Kidney (tissue), 22 donors: ENCODE measurements around the gene TEKT2. TPM values are rescaled to one million over a fixed set of nuclear protein-coding genes. Genes with fewer than 3 reads are reported as not detected.

Experiments
- DNase-seq, 5 donors: peaks; one replicate each; pipeline ENCODE4 v3.0.0-alpha.2; 2013 to 2020
- FAIRE-seq: peaks from 2 replicates; lab custom pipeline; 2012; peaks lifted over from hg19 to GRCh38; lab: Jason Lieb, UNC
- H3K27ac ChIP-seq, 2 donors: one replicate each; pipeline ENCODE4 v1.7.0; 2013; ENCODE audit warnings: low read depth in 2 of 2, low read length in 2 of 2, inconsistent platforms in 1 of 2
- H3K27me3 ChIP-seq: one replicate; pipeline ENCODE4 v1.7.1; 2013; ENCODE audit warnings: low read length, inconsistent platforms; ENCODE audit not compliant: control insufficient read depth, insufficient read depth
- H3K36me3 ChIP-seq, 3 donors: one replicate each; pipeline versions ENCODE4 v1.7.0 to v1.7.1; 2013; ENCODE audit warnings: low read length in 3 of 3, control low read depth in 1 of 3, inconsistent platforms in 1 of 3; ENCODE audit not compliant: insufficient read depth in 3 of 3, control insufficient read depth in 2 of 3
- H3K4me1 ChIP-seq, 3 donors: one replicate each; pipeline versions ENCODE4 v1.7.0 to v1.7.1; 2013; ENCODE audit warnings: low read length in 3 of 3, inconsistent platforms in 1 of 3, low read depth in 1 of 3; ENCODE audit not compliant: control insufficient read depth in 2 of 3, insufficient read depth in 2 of 3
- H3K4me3 ChIP-seq, 3 donors: one replicate each; pipeline versions ENCODE4 v1.7.0 to v1.8.1; 2013; ENCODE audit warnings: low read length in 3 of 3, control low read depth in 1 of 3, inconsistent platforms in 1 of 3
- H3K9ac ChIP-seq, 3 donors: one replicate each; pipeline versions ENCODE4 v1.7.0 to v1.7.1; 2013; ENCODE audit warnings: low read length in 3 of 3, control low read depth in 1 of 3, inconsistent platforms in 1 of 3
- H3K9me3 ChIP-seq, 3 donors: one replicate each; pipeline versions ENCODE4 v1.7.0 to v1.7.1; 2013; ENCODE audit warnings: low read length in 3 of 3, control low read depth in 1 of 3, inconsistent platforms in 1 of 3; ENCODE audit not compliant: control insufficient read depth in 2 of 3, insufficient read depth in 1 of 3
- intact Hi-C: fragments of 100-400 bp; cut with DNase I; formaldehyde crosslinking; loops from one replicate; pipeline ENCODE4 v1.11.1; 2022
- long read RNA-seq, 10 donors: library from polyadenylated mRNA in 1 of 10; unstranded in 1 of 10; transcript quantifications; one replicate each; pipeline ENCODE4 v2.0.0 and lab custom pipeline, GENCODE V29; 2021 to 2026
- polyA plus RNA-seq: library from polyadenylated mRNA; stranded (reverse); fragments of 350-450 nt; fragmentation: Illumina TruSeq; extraction: RNeasy Lipid Tissue Mini Kit (QIAGEN cat#74804); gene quantifications from one replicate; pipeline ENCODE4 v1.2.3, GENCODE V29; 2014; ENCODE audit warnings: low read depth, low replicate concordance; ENCODE audit not compliant: insufficient read depth
- total RNA-seq: library from RNA; stranded (reverse); fragmentation: NEBNext Ultra II Directional; extraction: Animal tissue kit (Norgen Biotek cat#: 25700); gene quantifications from one replicate; pipeline ENCODE4 v1.2.1, GENCODE V29; 2021
- TF ChIP-seq, protein P1 (sequence below): IDR thresholded peaks from 3 replicates; pipeline ENCODE4 v1.5.1; 2012; ENCODE audit warnings: mild to moderate bottlenecking, moderate library complexity, borderline replicate concordance; ENCODE audit not compliant: insufficient read depth; ENCODE audit errors: extremely low read depth
- donor health status: control.
- donor health status: control.
- donor health status: control.
- donor health status: control.
- donor health status: control.
- donor health status: DM: yes; HTN: yes; CAD: no.
- donor health status: Normal renal cell carcinoma (clear cell type).

TEKT2 gene, protein sequence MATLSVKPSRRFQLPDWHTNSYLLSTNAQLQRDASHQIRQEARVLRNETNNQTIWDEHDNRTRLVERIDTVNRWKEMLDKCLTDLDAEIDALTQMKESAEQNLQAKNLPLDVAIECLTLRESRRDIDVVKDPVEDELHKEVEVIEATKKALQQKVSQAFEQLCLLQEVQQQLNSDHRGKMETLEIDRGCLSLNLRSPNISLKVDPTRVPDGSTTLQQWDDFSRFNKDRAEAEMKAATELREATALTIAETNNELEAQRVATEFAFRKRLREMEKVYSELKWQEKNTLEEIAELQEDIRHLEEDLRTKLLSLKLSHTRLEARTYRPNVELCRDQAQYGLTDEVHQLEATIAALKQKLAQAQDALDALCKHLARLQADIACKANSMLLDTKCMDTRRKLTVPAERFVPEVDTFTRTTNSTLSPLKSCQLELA
- 5.7 TPM for total RNA-seq
- polyA plus RNA-seq = 2.4 TPM
- long read RNA-seq, donor 1 = 0 reads
- long read RNA-seq, donor 2, partial matches to known transcripts = 0 of 4 reads
- long read RNA-seq, donor 2, other reads (novel, unspliced or antisense) = 0 of 4 reads
- long read RNA-seq, donor 3, partial matches to known transcripts = 0 of 1 reads
- long read RNA-seq, donor 3, other reads (novel, unspliced or antisense) = 0 of 1 reads
- long read RNA-seq, donor 4, partial matches to known transcripts = 0 of 5 reads
- long read RNA-seq, donor 4, other reads (novel, unspliced or antisense) = 0 of 5 reads
- long read RNA-seq, donor 5 = 0 reads
- long read RNA-seq, donor 6, partial matches to known transcripts = 0 of 1 reads
- long read RNA-seq, donor 6, other reads (novel, unspliced or antisense) = 0 of 1 reads
- long read RNA-seq, donor 7 = 0 reads
- long read RNA-seq, donor 8, partial matches to known transcripts = 0 of 1 reads
- long read RNA-seq, donor 8, other reads (novel, unspliced or antisense) = 0 of 1 reads
- long read RNA-seq, donor 9, partial matches to known transcripts = 0 of 1 reads
- long read RNA-seq, donor 9, other reads (novel, unspliced or antisense) = 0 of 1 reads
- long read RNA-seq, donor 10 = 0 reads

DNA sequence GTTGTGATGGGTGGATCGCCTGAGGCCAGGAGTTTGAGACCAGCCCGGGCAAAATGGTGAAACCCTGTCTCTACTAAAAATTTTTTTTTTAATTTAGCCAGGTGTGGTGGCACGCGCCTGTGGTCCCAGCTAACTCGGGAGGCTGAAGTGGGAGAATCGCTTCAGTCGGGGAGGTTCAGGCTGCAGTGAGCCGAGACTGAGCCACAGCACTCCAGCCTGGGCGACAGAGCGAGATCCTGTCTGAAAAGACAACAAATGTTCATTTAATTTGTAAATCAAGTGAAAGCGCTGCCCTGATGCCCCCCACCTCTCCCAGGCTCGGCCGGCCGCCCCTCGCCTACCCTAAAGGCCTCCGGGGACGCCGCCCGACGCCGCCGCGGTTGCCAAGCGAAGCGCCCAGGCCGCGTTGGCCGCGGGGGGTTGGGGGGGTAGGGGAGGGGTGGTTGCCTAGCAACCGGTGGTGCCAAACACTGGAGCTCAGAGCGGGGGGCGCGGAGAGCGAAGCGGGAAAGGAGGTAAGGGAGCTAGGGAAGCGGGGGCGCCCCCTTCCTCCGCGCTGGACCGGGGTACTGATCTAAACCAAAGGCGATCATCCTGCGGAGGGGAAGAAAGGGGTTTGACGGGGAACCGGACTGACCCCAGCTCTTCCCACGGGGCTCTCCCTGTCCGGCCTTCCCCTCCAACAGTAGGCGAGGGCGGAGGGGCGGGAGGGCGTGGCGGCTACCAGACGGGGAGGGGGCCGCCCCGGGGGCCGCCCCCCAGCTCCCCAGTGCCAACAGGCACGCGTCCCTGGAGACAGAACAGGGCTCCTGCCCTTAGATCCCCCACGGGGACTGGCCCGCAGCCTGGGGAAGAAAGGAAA is at the start of gene TEKT2:
Gene TEKT2, plus strand, starts transcription at position 460 of the 862 bp plus-strand sequence. CDS start 828 bp downstream, outside the sequence.
- Histone ChIP-seq H3K9me3 (no peaks in the 10 kb centered on the region), H3K4me1 (peaks cover 0 to 4% (median 3%) of the 10 kb centered on the region in 3 donors), H3K9ac (peak within 1 kb of the TSS in 2 of 3 donors; percentile 42 to 73), H3K27me3 (no peaks in the 10 kb centered on the region), H3K36me3 (no peaks in the 10 kb centered on the region), H3K27ac (no peak within 1 kb of the TSS), H3K4me3 (peak within 1 kb of the TSS; percentile 57 to 64 (median 64))
- TF ChIP-seq, protein P1, sequence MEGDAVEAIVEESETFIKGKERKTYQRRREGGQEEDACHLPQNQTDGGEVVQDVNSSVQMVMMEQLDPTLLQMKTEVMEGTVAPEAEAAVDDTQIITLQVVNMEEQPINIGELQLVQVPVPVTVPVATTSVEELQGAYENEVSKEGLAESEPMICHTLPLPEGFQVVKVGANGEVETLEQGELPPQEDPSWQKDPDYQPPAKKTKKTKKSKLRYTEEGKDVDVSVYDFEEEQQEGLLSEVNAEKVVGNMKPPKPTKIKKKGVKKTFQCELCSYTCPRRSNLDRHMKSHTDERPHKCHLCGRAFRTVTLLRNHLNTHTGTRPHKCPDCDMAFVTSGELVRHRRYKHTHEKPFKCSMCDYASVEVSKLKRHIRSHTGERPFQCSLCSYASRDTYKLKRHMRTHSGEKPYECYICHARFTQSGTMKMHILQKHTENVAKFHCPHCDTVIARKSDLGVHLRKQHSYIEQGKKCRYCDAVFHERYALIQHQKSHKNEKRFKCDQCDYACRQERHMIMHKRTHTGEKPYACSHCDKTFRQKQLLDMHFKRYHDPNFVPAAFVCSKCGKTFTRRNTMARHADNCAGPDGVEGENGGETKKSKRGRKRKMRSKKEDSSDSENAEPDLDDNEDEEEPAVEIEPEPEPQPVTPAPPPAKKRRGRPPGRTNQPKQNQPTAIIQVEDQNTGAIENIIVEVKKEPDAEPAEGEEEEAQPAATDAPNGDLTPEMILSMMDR = no peak
- intact Hi-C loops = no loop called here
- no peak for FAIRE-seq
- peak; percentile 86 to 94 (median 94) for DNase-seq

DNA sequence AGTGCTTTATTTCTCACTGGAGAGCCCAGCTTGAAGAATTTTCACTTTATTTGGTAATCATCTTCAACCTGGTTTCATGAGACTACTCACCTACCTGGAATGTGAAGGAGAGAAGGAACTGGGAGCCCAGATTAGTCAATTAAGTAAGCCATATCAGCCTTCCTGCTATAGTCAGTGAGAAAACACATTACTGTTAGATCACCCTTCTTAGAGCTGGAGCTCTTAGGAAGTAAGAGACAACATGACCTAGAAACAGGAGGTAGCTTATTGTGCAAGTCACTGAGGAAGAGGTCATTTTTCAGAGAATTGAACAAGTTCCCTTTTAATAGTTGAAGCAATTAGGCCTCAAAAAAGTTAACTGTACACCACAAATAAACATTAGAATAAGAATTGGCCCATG is 49.2 kb upstream of the TEKT2 start:
- FAIRE-seq (no peak), DNase-seq (no peak)
- H3K27ac ChIP-seq = no peak overlapping the region

DNA sequence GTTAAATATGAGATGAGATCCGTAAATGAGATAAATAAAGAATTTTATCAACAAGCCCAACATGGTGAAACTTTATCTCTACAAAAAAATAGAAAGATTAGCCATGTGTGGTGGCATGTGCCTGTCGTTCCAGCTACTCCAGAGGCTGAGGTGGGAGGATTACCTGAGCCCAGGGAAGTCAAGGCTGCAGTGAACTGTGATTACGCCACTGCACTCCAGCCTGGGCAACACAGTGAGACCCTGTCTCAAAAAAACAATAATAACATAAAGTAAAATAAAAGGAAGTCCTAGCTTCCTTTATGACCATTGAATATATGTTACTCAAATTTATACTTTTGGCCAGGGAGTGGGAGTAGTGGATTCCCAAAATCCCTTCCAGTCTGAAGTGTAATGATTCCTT is 48.7 kb upstream of the TEKT2 start:
- Histone ChIP-seq H3K27me3 (no peaks in the 10 kb centered on the region), H3K9ac (no peak overlapping the region), H3K4me1 (no peaks in the 10 kb centered on the region), H3K27ac (no peak overlapping the region), H3K36me3 (peaks cover 4 to 13% (median 8%) of the 10 kb centered on the region in 3 donors), H3K9me3 (no peaks in the 10 kb centered on the region), H3K4me3 (no peak overlapping the region)
- FAIRE-seq (no peak), DNase-seq (no peak)
- intact Hi-C loops = no loop called here
- TF ChIP-seq, protein P1 = no peak

More for the DNA sequence above, 49.2 kb upstream of the TEKT2 start:
- Histone ChIP-seq H3K4me1 (no peaks in the 10 kb centered on the region), H3K9ac (no peak overlapping the region), H3K9me3 (no peaks in the 10 kb centered on the region), H3K27me3 (no peaks in the 10 kb centered on the region), H3K4me3 (no peak overlapping the region), H3K36me3 (peaks cover under 1 to 9% (median 6%) of the 10 kb centered on the region in 3 donors)
- TF ChIP-seq, protein P1 = no peak
- intact Hi-C loops = no loop called here
